ENCODE results near the gene ZNF496. TPM values are rescaled to one million over a fixed set of nuclear protein-coding genes. Genes with fewer than 3 reads are reported as not detected.

The ZNF496 gene
- total and polyA plus RNA-seq, 12 donors = 4.3 to 34.9 (median 16.4) TPM

DNA sequence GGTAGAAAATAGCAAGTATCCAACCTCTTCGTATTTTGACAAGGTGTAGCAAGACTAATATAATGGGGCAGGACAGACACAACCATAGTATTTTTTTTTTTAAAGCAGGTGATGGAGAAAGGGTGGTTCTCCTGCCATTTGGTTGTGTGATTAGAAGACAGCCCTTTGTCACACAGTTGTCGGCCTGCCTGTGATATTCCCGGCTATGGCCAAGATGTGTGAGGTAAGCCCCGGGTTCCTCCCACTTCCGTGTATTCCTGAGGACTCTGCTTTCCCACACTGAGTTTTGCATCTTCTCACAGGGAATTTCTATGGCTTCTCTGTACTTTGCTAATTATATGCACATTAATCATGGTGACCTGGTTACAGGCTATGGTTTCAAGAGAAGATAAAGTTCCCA lies 35.9 kb downstream of the ZNF496 start:
- Histone ChIP-seq H3K4me1 (replicated peaks in 1 of 2) (no peaks in the 10 kb centered on the region), H3K4me3 (no peak overlapping the region), H3K27me3 (no peaks in the 10 kb centered on the region), H3K9me3 (replicated peaks in 1 of 3) (no peaks in the 10 kb centered on the region), H3K36me3 (replicated peaks in 1 of 2) (peaks cover 0 to 3% of the 10 kb centered on the region in 2 donors), H3K27ac (no peak overlapping the region)
- 45 to 73% (median 57%) methylated on average over 5 of the region's 5 CpGs for WGBS, 4 donors
- intact Hi-C loops (cut with DNase I) = no loop called here
- peak in 1 of 7 donors; percentile 31 for DNase-seq
- TF ChIP-seq POLR2A (IDR thresholded peaks at IDR 0.05) = no peak
- TF ChIP-seq, protein P1, sequence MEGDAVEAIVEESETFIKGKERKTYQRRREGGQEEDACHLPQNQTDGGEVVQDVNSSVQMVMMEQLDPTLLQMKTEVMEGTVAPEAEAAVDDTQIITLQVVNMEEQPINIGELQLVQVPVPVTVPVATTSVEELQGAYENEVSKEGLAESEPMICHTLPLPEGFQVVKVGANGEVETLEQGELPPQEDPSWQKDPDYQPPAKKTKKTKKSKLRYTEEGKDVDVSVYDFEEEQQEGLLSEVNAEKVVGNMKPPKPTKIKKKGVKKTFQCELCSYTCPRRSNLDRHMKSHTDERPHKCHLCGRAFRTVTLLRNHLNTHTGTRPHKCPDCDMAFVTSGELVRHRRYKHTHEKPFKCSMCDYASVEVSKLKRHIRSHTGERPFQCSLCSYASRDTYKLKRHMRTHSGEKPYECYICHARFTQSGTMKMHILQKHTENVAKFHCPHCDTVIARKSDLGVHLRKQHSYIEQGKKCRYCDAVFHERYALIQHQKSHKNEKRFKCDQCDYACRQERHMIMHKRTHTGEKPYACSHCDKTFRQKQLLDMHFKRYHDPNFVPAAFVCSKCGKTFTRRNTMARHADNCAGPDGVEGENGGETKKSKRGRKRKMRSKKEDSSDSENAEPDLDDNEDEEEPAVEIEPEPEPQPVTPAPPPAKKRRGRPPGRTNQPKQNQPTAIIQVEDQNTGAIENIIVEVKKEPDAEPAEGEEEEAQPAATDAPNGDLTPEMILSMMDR (IDR thresholded peaks at IDR 0.05) = no peak

DNA sequence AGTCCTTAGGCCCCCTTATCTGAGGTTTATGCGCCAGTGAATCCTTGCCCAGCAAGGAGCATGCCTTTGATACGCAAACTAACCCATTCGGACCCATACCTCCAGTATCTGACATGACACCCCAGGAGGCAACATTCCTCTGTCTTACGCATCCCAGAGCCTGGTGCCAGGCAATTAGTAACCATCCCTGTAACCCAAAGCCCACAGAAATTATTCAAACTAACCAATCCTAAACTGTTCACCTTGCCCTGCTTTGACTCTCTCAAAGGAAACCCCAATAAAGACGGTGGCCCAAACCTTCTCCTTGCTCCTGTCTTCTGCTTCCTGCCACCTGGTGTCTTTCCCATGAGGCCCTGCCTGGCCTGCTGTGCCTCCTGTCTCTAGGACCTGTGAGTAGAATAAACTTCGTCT lies 36.4 kb downstream of the ZNF496 start:
- Histone ChIP-seq H3K27me3 (no peaks in the 10 kb centered on the region), H3K4me1 (replicated peaks in 1 of 2) (no peaks in the 10 kb centered on the region), H3K27ac (no peak overlapping the region), H3K36me3 (replicated peaks in 1 of 2) (peaks cover 0 to 3% of the 10 kb centered on the region in 2 donors), H3K4me3 (no peak overlapping the region), H3K9me3 (replicated peaks in 1 of 3) (no peaks in the 10 kb centered on the region)
- no peak for TF ChIP-seq POLR2A (IDR thresholded peaks at IDR 0.05)
- TF ChIP-seq, protein P1 (IDR thresholded peaks at IDR 0.05) = no peak
- intact Hi-C loops (cut with DNase I) = no loop called here
- peak in 1 of 7 donors; percentile 10 for DNase-seq
- WGBS, 4 donors = 42 to 58% (median 47%) methylated on average over 6 of the region's 6 CpGs

DNA sequence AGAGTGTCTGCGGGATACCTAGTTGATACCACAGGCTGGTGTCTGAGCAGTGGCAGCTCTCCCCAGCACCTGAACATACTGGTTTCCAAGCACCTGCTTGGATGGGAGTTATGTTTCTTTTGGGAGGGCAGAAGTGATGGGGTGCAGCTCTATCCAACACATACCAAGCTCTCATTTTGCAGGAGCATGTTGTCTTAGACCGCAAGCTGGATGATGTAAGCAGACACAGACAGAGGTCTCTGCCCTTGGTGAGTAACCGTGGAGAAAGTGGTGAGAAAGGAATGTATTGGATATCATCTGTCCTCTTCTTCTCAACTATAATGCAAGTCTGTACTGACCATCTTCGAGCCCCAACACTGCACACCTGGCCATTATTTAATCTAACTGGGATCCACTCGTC lies 37.4 kb downstream of the ZNF496 start:
- intact Hi-C loops (cut with DNase I) = no loop called here
- no peak overlapping the region for H3K4me3 ChIP-seq
- no peaks in the 10 kb centered on the region for H3K4me1 ChIP-seq (replicated peaks in 1 of 2)
- DNase-seq = peak in 1 of 7 donors; percentile 24
- no peaks in the 10 kb centered on the region for H3K9me3 ChIP-seq (replicated peaks in 1 of 3)
- WGBS, 4 donors = 76 to 83% (median 80%) methylated on average over 5 of the region's 5 CpGs
- TF ChIP-seq, protein P1 (IDR thresholded peaks at IDR 0.05) = no peak
- TF ChIP-seq POLR2A (IDR thresholded peaks at IDR 0.05) = no peak
- H3K36me3 ChIP-seq (replicated peaks in 1 of 2) = peaks cover 0 to 3% of the 10 kb centered on the region in 2 donors
- H3K27me3 ChIP-seq = no peaks in the 10 kb centered on the region
- H3K27ac ChIP-seq = no peak overlapping the region

DNA sequence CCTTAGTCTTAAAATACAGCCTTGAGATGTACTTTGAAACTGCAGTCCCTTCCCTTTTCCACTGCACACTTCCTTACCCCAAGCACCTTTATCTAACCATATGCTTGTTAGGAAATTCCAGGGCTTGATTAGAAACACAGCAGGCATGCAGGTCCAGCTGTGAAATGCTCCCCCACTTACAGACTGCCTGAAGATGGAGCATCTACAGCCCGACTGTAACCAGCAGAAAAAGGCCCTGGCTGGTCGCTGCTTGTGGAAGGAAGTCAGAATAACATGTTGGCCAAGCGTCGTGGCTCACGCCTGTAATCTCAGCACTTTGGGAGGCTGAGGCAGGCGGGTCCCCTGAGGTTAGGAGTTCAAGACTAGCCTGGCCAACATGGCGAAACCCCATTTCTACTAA lies 38.6 kb downstream of the ZNF496 start:
- DNase-seq = peak in 1 of 7 donors; percentile 23
- H3K4me1 ChIP-seq (replicated peaks in 1 of 2) = no peaks in the 10 kb centered on the region
- H3K27ac ChIP-seq = no peak overlapping the region
- TF ChIP-seq, protein P1 (IDR thresholded peaks at IDR 0.05) = no peak
- no peak for TF ChIP-seq POLR2A (IDR thresholded peaks at IDR 0.05)
- intact Hi-C loops (cut with DNase I) = no loop called here
- H3K27me3 ChIP-seq = no peaks in the 10 kb centered on the region
- H3K4me3 ChIP-seq = no peak overlapping the region
- no peaks in the 10 kb centered on the region for H3K9me3 ChIP-seq (replicated peaks in 1 of 3)
- H3K36me3 ChIP-seq (replicated peaks in 1 of 2) = no peaks in the 10 kb centered on the region
- 73 to 94% (median 78%) methylated on average over 6 to 7 of the region's 7 CpGs for WGBS, 4 donors

Measured in adrenal gland (tissue), 12 donors.